BLaER1 treated with 17β-estradiol and CSF1 and Interleukin-3, amounts not matched to agents 10 nM and 100 nM (cell line): ENCODE results near the gene ZNRF3.
"Not testable (repeated sequence)": the region's sequence is repeated elsewhere in the genome, so short reads cannot be mapped to it uniquely, and the experiment has no call there.

Experiments
- H3K27ac ChIP-seq, 11 experiments: shearing (Covaris generic); formaldehyde crosslinking; 2 replicates each; pipeline ENCODE4 v1.8.1; 2022
- H3K27me3 ChIP-seq, 11 experiments: shearing (Covaris generic); formaldehyde crosslinking; 2 replicates each; pipeline ENCODE4 v1.8.1; 2022
- H3K36me3 ChIP-seq, 11 experiments: shearing (Covaris generic); formaldehyde crosslinking; 2 replicates each; pipeline ENCODE4 v1.8.1; 2022
- H3K4me1 ChIP-seq, 10 experiments: shearing (Covaris generic); formaldehyde crosslinking; 2 replicates each; pipeline ENCODE4 v1.8.1; 2022
- H3K4me2 ChIP-seq, 11 experiments: shearing (Covaris generic); formaldehyde crosslinking; 2 replicates each; pipeline ENCODE4 v1.8.1; 2022
- H3K4me3 ChIP-seq, 10 experiments: shearing (Covaris generic); formaldehyde crosslinking; 2 replicates each; pipeline ENCODE4 v1.8.1; 2022
- H3K9ac ChIP-seq, 11 experiments: shearing (Covaris generic); formaldehyde crosslinking; 2 replicates each; pipeline ENCODE4 v1.8.1; 2022
- H3K9me3 ChIP-seq, 11 experiments: shearing (Covaris generic); formaldehyde crosslinking; replicated peaks in 1 of 11; 2 replicates each; pipeline ENCODE4 v1.8.1; 2022
- H4K20me1 ChIP-seq, 11 experiments: shearing (Covaris generic); formaldehyde crosslinking; 2 replicates each; pipeline ENCODE4 v1.8.1; 2022
- Cebpa-rat ChIP-seq, 11 experiments: shearing (Covaris generic); IDR thresholded peaks; 2 replicates each; pipeline ENCODE4 v1.8.1; 2022

ZNRF3 gene

DNA sequence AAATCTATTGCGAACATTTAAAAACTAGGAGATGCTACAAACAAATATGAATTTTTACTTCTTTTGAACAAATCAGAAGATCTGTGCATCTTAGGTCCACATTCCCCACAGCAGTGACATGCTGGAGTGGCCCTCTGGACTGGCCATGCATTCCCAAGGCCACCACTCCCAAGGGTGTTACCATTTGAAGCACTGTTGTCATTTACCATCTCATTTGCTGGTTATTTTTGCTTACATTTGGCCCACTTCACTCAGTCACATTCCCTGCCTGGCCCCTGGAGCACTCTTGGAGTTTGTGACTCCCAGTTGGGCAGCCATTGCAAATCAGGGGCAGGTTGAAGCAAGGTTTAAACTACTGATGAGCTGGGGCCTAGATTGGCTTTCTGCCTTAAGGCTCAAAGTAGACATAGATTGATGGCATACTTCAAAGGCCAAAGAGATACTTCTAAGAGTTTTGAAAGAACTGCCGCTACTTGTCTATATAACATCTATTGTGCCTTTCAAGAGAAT is 8.5 kb upstream of the ZNRF3 start:
- no peaks in the 10 kb centered on the region for H3K27me3 ChIP-seq
- H3K27ac ChIP-seq, result no peak overlapping the region
- no peak for TF ChIP-seq Cebpa-rat (IDR thresholded peaks at IDR 0.05)
- peaks cover 0 to 15% (median 8%) of the 10 kb centered on the region in 10 experiments; a peak in 12 of 20 replicates for H3K4me1 ChIP-seq
- H3K9ac ChIP-seq, result no peak overlapping the region
- H3K4me3 ChIP-seq, result no peak overlapping the region
- no peak overlapping the region for H3K4me2 ChIP-seq
- no peaks in the 10 kb centered on the region for H3K36me3 ChIP-seq
- no peaks in the 10 kb centered on the region for H4K20me1 ChIP-seq
- no peaks in the 10 kb centered on the region for H3K9me3 ChIP-seq

DNA sequence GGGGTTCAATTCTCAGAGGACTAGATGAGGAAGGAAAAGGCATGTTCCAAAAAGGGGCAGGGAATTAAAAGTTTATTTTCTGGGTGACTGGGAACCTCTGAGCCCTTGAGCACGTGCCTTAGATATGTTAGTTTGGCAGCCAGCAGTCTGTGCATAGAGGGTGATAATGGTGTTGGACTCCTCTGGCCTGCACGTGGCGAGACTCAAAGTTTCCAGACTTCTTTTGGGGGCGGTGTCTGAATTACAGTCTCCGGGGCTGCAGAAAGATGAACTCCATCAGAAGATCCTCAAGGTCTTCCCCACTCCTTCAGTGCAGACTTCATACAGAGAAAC is 861 bp upstream of the ZNRF3 start:
- Histone ChIP-seq H3K4me2 (peak overlapping the region; percentile 82 to 98 (median 91)), H3K4me3 (peak overlapping the region; percentile 60 to 80 (median 66)), H3K36me3 (no peaks in the 10 kb centered on the region), H4K20me1 (peaks cover 0 to 35% (median 33%) of the 10 kb centered on the region in 11 experiments; a peak in 17 of 22 replicates), H3K27ac (peak overlapping the region in 8 of 11 experiments; percentile 61 to 82 (median 73); a peak in 14 of 22 replicates), H3K9me3 (no peaks in the 10 kb centered on the region), H3K27me3 (peaks cover 0 to 14% (median 7%) of the 10 kb centered on the region in 11 experiments; a peak in 11 of 22 replicates), H3K9ac (peak overlapping the region; percentile 17 to 81 (median 75); a peak in 20 of 22 replicates), H3K4me1 (peaks cover 17 to 40% (median 35%) of the 10 kb centered on the region in 10 experiments)
- no peak for TF ChIP-seq Cebpa-rat (IDR thresholded peaks at IDR 0.05)

DNA sequence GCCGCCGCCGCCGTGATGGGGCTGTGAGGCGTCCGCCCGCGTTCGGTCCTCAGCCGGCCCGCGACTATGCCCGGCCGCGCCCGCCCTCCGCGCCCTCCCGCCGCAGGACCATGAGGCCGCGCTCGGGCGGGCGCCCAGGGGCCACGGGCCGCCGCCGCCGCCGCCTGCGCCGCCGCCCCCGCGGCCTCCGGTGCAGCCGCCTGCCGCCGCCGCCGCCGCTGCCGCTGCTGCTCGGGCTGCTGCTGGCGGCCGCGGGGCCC is 215 bp downstream of the ZNRF3 start:
- Histone ChIP-seq H3K9me3 (no peaks in the 10 kb centered on the region), H3K36me3 (no peaks in the 10 kb centered on the region), H4K20me1 (peaks cover 0 to 46% (median 39%) of the 10 kb centered on the region in 11 experiments; a peak in 17 of 22 replicates), H3K4me1 (peaks cover 17 to 40% (median 35%) of the 10 kb centered on the region in 10 experiments), H3K27me3 (peaks cover 0 to 14% (median 7%) of the 10 kb centered on the region in 11 experiments; a peak in 11 of 22 replicates), H3K9ac (peak overlapping the region; percentile 71 to 87 (median 82); a peak in 21 of 22 replicates), H3K4me2 (peak overlapping the region; percentile 89 to 99 (median 96)), H3K4me3 (peak overlapping the region; percentile 63 to 85 (median 67)), H3K27ac (peak overlapping the region in 10 of 11 experiments; percentile 56 to 85 (median 73); a peak in 19 of 22 replicates)
- no peak for TF ChIP-seq Cebpa-rat (IDR thresholded peaks at IDR 0.05)

DNA sequence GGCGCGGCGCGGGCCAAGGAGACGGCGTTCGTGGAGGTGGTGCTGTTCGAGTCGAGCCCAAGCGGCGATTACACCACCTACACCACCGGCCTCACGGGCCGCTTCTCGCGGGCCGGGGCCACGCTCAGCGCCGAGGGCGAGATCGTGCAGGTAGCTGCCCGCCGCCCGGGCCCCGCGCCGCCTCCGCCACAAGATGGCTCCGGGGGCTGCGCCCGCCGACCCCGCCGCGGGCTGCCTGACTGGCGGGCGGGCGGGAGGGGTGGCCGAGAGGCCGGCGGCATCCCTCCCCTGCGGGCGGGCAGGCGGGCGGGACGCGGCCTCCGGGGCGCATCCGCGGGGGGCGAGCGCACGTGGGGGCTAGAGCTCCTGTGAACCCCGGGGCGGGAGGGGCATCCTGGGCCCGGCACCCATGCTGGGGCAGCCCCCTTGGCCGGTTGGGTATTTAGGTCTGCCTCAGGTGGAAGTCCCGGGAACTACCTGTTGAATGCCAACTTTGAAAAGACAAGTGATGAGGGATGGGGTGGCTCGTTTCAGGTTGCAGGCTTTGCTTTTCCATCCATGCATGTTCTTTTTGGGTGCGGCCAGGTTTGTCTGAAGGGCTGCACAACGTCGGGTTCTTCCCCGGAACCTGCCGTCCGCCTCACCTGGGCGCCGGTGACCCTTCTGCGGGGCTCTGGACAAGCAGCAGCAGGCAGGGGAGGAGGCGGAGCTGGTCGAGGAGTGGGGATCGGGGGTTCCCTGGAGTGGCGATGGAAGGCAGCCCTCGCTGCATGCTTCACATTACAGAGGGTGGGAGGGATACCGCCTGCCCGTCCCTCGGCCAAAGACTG is 760 bp downstream of the ZNRF3 start:
- Histone ChIP-seq H3K36me3 (no peaks in the 10 kb centered on the region), H3K9me3 (no peaks in the 10 kb centered on the region), H3K27me3 (peaks cover 0 to 14% (median 7%) of the 10 kb centered on the region in 11 experiments; a peak in 11 of 22 replicates), H3K4me1 (peaks cover 17 to 40% (median 35%) of the 10 kb centered on the region in 10 experiments), H3K4me2 (peak overlapping the region; percentile 89 to 99 (median 96)), H3K9ac (peak overlapping the region; percentile 71 to 87 (median 82); a peak in 21 of 22 replicates), H4K20me1 (peaks cover 0 to 51% (median 43%) of the 10 kb centered on the region in 11 experiments; a peak in 17 of 22 replicates), H3K4me3 (peak overlapping the region; percentile 63 to 85 (median 67)), H3K27ac (peak overlapping the region in 10 of 11 experiments; percentile 56 to 85 (median 73); a peak in 19 of 22 replicates)
- no peak for TF ChIP-seq Cebpa-rat (IDR thresholded peaks at IDR 0.05)

DNA sequence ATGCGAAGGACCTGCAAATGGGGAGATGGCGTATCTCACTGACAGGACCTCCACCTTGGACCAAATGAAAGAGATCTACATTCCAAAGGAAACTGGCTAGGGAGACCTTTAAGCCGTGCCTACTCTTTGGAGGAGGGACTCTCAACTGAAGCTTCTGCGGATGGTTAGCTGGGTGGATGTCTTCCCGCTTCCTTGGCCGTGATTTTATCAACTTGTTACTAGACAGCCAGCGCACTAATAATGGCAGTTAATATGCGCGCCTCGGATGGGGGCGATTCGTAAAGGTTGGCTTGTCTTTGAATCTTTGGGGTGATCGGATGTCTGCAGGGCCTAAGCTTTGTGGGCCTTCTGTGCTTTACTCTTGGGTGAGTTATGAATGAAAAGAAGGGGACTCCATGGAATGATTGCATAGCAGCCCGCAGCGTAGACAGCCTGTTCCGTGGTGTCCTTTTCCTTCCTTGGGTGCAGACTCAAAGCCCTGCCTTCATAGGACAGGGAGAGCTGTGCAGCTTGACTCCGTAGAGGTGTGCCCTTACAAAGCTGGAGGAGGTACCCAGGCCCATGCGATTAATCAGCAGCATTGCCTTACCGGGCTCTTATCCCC is 1.5 kb downstream of the ZNRF3 start:
- peaks cover 0 to 14% (median 7%) of the 10 kb centered on the region in 11 experiments; a peak in 11 of 22 replicates for H3K27me3 ChIP-seq
- no peak overlapping the region for H3K27ac ChIP-seq
- H3K4me3 ChIP-seq, result peak overlapping the region; percentile 63 to 85 (median 67)
- H3K9ac ChIP-seq, result peak overlapping the region; percentile 71 to 87 (median 82); a peak in 15 of 22 replicates
- peaks cover 0 to 58% (median 47%) of the 10 kb centered on the region in 11 experiments; a peak in 17 of 22 replicates for H4K20me1 ChIP-seq
- TF ChIP-seq Cebpa-rat (IDR thresholded peaks at IDR 0.05), result no peak
- H3K9me3 ChIP-seq, result no peaks in the 10 kb centered on the region
- H3K4me2 ChIP-seq, result peak overlapping the region; percentile 89 to 99 (median 96)
- H3K36me3 ChIP-seq, result no peaks in the 10 kb centered on the region
- peaks cover 17 to 37% (median 31%) of the 10 kb centered on the region in 10 experiments for H3K4me1 ChIP-seq

DNA sequence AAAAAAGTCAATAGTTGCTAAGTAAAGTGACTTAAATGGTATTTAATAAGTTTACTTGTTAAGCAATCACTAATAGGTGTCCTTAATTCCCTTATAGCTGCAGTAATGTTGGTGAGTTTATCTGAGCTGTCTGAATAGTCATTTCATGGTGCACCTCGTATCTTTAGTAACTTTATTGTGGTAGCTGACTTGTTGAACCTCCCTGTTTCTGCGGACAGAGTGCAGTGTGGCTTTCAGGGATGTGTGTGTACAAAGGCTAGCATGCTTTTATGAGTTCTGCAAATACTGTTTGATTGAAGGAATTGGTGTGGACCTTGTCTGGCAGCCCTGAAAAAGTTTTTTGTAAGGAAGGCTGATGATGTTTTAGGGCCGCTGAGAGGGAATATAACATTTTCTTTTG is 2.6 kb downstream of the ZNRF3 start:
- Histone ChIP-seq H3K4me1 (peaks cover 17 to 30% (median 23%) of the 10 kb centered on the region in 10 experiments), H3K27me3 (peaks cover 0 to 14% (median 7%) of the 10 kb centered on the region in 11 experiments; a peak in 11 of 22 replicates), H3K27ac (no peak overlapping the region), H3K9me3 (no peaks in the 10 kb centered on the region), H3K9ac (no peak overlapping the region), H3K4me2 (peak overlapping the region in 4 of 11 experiments; percentile 96 to 99 (median 97); a peak in 4 of 22 replicates), H3K4me3 (no peak overlapping the region), H3K36me3 (no peaks in the 10 kb centered on the region), H4K20me1 (peaks cover 0 to 69% (median 57%) of the 10 kb centered on the region in 11 experiments; a peak in 17 of 22 replicates)
- TF ChIP-seq Cebpa-rat (IDR thresholded peaks at IDR 0.05), result no peak

DNA sequence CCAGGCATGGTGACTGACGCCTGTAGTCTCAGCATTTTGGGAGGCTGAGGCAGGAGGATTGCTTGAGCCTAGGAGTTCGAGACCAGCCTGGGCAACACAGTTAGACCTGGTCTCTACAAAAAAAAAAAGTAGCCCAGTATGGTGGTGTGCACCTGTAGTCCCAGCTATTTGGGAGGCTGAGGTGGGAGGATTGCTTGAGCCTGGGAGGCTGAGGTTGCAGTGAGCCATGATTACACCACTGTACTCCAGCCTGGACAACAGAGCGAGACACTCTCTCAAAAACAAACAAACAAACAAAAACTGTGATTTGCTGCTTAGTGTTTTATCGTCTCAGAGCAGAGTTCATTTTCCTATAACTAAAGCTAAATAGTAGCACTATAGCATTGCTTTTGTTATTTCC is 3.3 kb downstream of the ZNRF3 start:
- H3K9ac ChIP-seq, H3K4me3 ChIP-seq, H3K27ac ChIP-seq, H3K36me3 ChIP-seq, H3K4me2 ChIP-seq, H3K9me3 ChIP-seq: not testable (repeated sequence)
- Histone ChIP-seq H3K27me3 (peaks cover 0 to 14% (median 7%) of the 10 kb centered on the region in 11 experiments; a peak in 11 of 22 replicates), H3K4me1 (peaks cover 17 to 36% (median 26%) of the 10 kb centered on the region in 10 experiments), H4K20me1 (peaks cover 0 to 77% (median 57%) of the 10 kb centered on the region in 11 experiments; a peak in 17 of 22 replicates)

DNA sequence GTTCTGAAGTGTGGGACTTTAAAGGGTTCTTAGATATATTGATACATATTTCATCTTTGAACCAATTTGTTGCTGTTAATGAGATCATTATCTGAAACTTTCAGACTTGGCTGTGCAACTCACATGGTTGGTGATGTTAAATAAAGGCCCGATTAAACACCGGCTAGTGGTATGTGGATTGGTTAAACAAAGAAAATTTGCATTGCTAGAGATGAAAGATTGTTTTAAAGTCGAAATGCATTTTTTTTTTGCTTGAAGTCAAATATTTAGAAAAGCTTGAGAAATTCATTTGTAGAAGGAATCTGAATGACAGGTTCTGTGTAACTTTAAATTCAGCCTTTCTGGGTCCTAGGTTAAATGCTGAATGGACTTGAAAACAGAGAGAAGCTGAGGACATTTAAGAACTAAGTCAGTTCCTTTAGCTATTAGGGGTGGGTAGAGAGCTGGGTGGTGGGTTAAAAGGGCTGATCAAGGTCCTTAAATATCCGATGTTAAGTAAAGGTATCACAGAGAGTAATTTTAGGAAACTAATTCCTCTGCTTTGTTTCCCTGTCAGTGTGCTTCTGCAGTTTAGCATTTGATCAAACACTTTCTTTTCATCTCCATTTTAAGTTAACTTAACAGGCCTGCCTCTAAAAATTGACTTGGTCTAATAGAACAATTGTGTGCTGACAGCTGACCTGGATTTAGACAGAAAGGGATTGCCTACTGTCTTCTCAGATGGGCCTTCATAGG is 4.5 kb downstream of the ZNRF3 start:
- Histone ChIP-seq H3K27me3 (peaks cover 0 to 14% (median 7%) of the 10 kb centered on the region in 11 experiments; a peak in 11 of 22 replicates), H3K27ac (no peak overlapping the region), H3K9ac (no peak overlapping the region), H4K20me1 (peaks cover 0 to 88% (median 64%) of the 10 kb centered on the region in 11 experiments; a peak in 17 of 22 replicates), H3K9me3 (no peaks in the 10 kb centered on the region), H3K4me3 (no peak overlapping the region), H3K4me1 (peaks cover 11 to 35% (median 23%) of the 10 kb centered on the region in 10 experiments), H3K36me3 (no peaks in the 10 kb centered on the region), H3K4me2 (no peak overlapping the region)
- TF ChIP-seq Cebpa-rat (IDR thresholded peaks at IDR 0.05), result no peak
